Measurements from ENCODE around the gene TULP3. TPM values are rescaled to one million over a fixed set of nuclear protein-coding genes. Genes with fewer than 3 reads are reported as not detected.

TULP3 gene
- total and polyA plus RNA-seq, 7 experiments from 2014 or later = 4.5 to 9.6 (median 6.7) TPM

DNA sequence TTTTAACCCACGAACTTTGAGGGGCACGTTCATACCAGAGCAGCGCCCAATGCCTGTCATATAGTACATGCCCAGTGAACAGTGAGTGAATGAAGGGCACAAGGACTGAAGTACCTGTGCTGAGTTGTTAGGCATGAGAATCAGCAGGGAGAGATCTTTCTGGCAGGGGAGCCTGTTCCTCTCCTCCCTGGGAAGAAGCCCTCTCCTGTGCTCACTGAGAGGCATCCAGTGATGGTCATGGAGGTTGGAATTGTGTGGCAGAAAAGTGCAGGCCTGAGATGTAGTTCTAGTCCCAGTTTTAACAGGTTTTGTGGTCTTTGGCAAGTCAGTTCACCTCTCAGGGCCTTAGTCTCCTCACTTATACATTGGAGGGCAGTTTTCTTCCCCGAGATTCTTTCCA, 89.1 kb downstream of the TULP3 start:
- ChIA-PET POLR2A (no interaction called here), CTCF (no interaction called here)
- Mint-ChIP-seq H3K9me3 (no peaks in the 10 kb centered on the region), H3K27ac (no peak overlapping the region), H3K36me3 (no peaks in the 10 kb centered on the region), H3K4me3 (no peak overlapping the region), H3K4me1 (peaks cover 0 to 2% (median 0%) of the 10 kb centered on the region in 7 donors), H3K27me3 (peaks cover 0 to 10% (median 0%) of the 10 kb centered on the region in 5 donors)
- no peaks in the 10 kb centered on the region for H3K4me1 ChIP-seq (ENCODE audit: control insufficient read depth in 2 of 2, insufficient read depth in 2 of 2, low read length in 2 of 2)
- no peak overlapping the region for H3K4me3 ChIP-seq (ENCODE audit: low read length)
- H3K36me3 ChIP-seq (ENCODE audit: control insufficient read depth in 2 of 3, insufficient read depth in 3 of 3, low read length in 3 of 3) = no peaks in the 10 kb centered on the region
- DNase-seq (no peak), ATAC-seq (no peak)
- H3K27ac ChIP-seq (ENCODE audit: low read depth, low read length) = no peak overlapping the region
- no peaks in the 10 kb centered on the region for H3K27me3 ChIP-seq (ENCODE audit: control insufficient read depth in 2 of 2, insufficient read depth in 2 of 2, low read length in 2 of 2)
- no peaks in the 10 kb centered on the region for H3K9me3 ChIP-seq (ENCODE audit: control insufficient read depth in 2 of 3, low read length in 3 of 3)
- intact Hi-C loops (cut with micrococcal nuclease) = no loop called here

DNA sequence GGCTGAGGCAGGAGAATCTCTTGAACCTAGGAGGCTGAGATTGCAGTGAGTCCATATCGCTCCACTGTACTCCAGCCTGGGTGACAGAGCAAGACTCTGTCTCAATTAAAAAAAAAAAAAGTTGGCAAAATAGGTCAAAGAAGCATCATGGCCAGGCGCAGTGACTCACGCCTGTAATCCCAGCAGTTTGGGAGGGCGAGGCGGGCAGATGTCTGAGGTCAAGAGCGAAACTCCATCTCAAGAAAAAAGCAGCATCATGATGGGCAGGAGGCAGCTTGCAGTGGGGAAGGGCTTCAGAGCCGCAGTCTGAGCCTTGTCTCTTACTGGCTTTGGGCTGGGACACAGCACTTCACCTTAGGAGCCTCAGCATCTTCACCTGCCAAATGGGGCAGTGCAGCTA, 89.9 kb downstream of the TULP3 start:
- DNase-seq (no peak), ATAC-seq (no peak)
- Histone ChIP-seq H3K27me3 (ENCODE audit: control insufficient read depth in 2 of 2, insufficient read depth in 2 of 2, low read length in 2 of 2) (no peaks in the 10 kb centered on the region), H3K4me3 (ENCODE audit: low read length) (no peak overlapping the region), H3K9me3 (ENCODE audit: control insufficient read depth in 2 of 3, low read length in 3 of 3) (no peaks in the 10 kb centered on the region), H3K4me1 (ENCODE audit: control insufficient read depth in 2 of 2, insufficient read depth in 2 of 2, low read length in 2 of 2) (no peaks in the 10 kb centered on the region), H3K36me3 (ENCODE audit: control insufficient read depth in 2 of 3, insufficient read depth in 3 of 3, low read length in 3 of 3) (no peaks in the 10 kb centered on the region), H3K27ac (ENCODE audit: low read depth, low read length) (no peak overlapping the region)
- peaks cover 0 to 2% (median 0%) of the 10 kb centered on the region in 7 donors for H3K4me1 Mint-ChIP-seq
- H3K9me3 Mint-ChIP-seq = no peaks in the 10 kb centered on the region
- no peak overlapping the region for H3K27ac Mint-ChIP-seq
- peaks cover 0 to 9% (median 0%) of the 10 kb centered on the region in 5 donors for H3K27me3 Mint-ChIP-seq
- H3K4me3 Mint-ChIP-seq = no peak overlapping the region
- intact Hi-C loops (cut with micrococcal nuclease) = no loop called here
- CTCF ChIA-PET = no interaction called here
- POLR2A ChIA-PET = no interaction called here
- no peaks in the 10 kb centered on the region for H3K36me3 Mint-ChIP-seq

- ChIA-PET POLR2A (interaction anchor here (0.6 kb wide), 1 partner anchor 97 kb away, joined by 3 read pairs; no protein-coding TSS in a partner anchor), CTCF (no interaction called here)
- Mint-ChIP-seq H3K27me3 (peaks cover 0 to 3% (median 0%) of the 10 kb centered on the region in 5 donors), H3K27ac (no peak overlapping the region), H3K4me1 (peaks cover 0 to 2% (median 0%) of the 10 kb centered on the region in 7 donors), H3K36me3 (peaks cover 0 to 5% (median 0%) of the 10 kb centered on the region in 5 donors), H3K4me3 (no peak overlapping the region), H3K9me3 (peaks cover 0 to 6% (median 0%) of the 10 kb centered on the region in 11 donors)
- Histone ChIP-seq H3K27ac (ENCODE audit: low read depth, low read length) (no peak overlapping the region), H3K4me1 (ENCODE audit: control insufficient read depth in 2 of 2, insufficient read depth in 2 of 2, low read length in 2 of 2) (no peaks in the 10 kb centered on the region), H3K4me3 (ENCODE audit: low read length) (no peak overlapping the region), H3K9me3 (ENCODE audit: control insufficient read depth in 2 of 3, low read length in 3 of 3) (no peaks in the 10 kb centered on the region), H3K27me3 (ENCODE audit: control insufficient read depth in 2 of 2, insufficient read depth in 2 of 2, low read length in 2 of 2) (no peaks in the 10 kb centered on the region), H3K36me3 (ENCODE audit: control insufficient read depth in 2 of 3, insufficient read depth in 3 of 3, low read length in 3 of 3) (no peaks in the 10 kb centered on the region)
- intact Hi-C loops (cut with micrococcal nuclease) = no loop called here
- ATAC-seq = no peak
- no peak for DNase-seq
These were observed 91.7 kb downstream of the TULP3 start for GRCh38 chr12:2982361-2982760.

GRCh38 chr12:2984249-2984648, 93.6 kb downstream of the TULP3 start:
- DNase-seq (no peak), ATAC-seq (no peak)
- Histone ChIP-seq H3K9me3 (ENCODE audit: control insufficient read depth in 2 of 3, low read length in 3 of 3) (no peaks in the 10 kb centered on the region), H3K27ac (ENCODE audit: low read depth, low read length) (no peak overlapping the region), H3K36me3 (ENCODE audit: control insufficient read depth in 2 of 3, insufficient read depth in 3 of 3, low read length in 3 of 3) (no peaks in the 10 kb centered on the region), H3K4me1 (ENCODE audit: control insufficient read depth in 2 of 2, insufficient read depth in 2 of 2, low read length in 2 of 2) (no peaks in the 10 kb centered on the region), H3K27me3 (ENCODE audit: control insufficient read depth in 2 of 2, insufficient read depth in 2 of 2, low read length in 2 of 2) (no peaks in the 10 kb centered on the region), H3K4me3 (ENCODE audit: low read length) (no peak overlapping the region)
- Mint-ChIP-seq H3K4me3 (no peak overlapping the region), H3K27me3 (peaks cover 0 to 3% (median 0%) of the 10 kb centered on the region in 5 donors), H3K4me1 (peaks cover 0 to 2% (median 0%) of the 10 kb centered on the region in 7 donors), H3K9me3 (peaks cover 0 to 14% (median 0%) of the 10 kb centered on the region in 11 donors), H3K36me3 (peaks cover 0 to 5% (median 0%) of the 10 kb centered on the region in 5 donors), H3K27ac (no peak overlapping the region)
- intact Hi-C loops (cut with micrococcal nuclease) = no loop called here
- CTCF ChIA-PET = no interaction called here
- POLR2A ChIA-PET = no interaction called here

DNA sequence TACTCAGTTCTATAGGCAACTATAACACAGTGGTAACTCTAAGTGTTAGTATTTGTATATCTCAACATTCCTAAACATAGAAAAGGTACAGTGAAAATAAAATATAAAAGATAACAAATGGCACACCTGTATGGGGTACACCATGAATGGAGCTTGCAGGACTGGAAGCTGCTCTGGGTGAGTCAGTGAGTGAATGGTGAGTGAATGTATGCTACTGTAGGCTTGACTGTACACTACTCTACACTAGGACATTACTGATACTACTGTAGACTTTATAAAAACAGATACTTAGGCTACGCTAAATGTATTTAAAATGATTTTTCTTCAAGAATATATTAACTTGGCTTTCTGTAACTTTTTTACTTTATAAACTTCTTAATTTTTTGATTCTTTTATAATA, 94.0 kb downstream of the TULP3 start:
- CTCF ChIA-PET = no interaction called here

DNA sequence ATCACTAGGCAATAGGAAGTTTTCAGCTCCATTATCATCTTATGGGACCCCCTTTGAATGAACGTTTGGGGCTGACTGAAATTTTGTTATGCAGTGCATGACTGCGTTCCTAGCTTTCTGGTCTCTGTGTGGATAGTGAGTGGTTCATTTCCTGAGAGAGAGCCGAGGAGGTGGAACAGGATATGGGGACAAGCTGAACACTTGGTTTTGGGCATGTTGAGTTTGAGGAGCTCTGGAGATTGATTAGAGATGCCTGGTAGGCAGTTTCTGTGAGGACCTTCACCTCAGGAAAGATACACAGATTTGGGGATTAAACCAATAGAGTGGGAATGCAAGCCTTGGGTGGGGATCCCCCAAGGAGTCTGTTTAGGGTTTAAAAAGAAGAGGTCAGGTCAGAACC, 96.2 kb downstream of the TULP3 start:
- Histone ChIP-seq H3K27me3 (ENCODE audit: control insufficient read depth in 2 of 2, insufficient read depth in 2 of 2, low read length in 2 of 2) (no peaks in the 10 kb centered on the region), H3K4me3 (ENCODE audit: low read length) (no peak overlapping the region), H3K9me3 (ENCODE audit: control insufficient read depth in 2 of 3, low read length in 3 of 3) (peaks cover 0 to 4% (median 0%) of the 10 kb centered on the region in 3 experiments), H3K4me1 (ENCODE audit: control insufficient read depth in 2 of 2, insufficient read depth in 2 of 2, low read length in 2 of 2) (no peaks in the 10 kb centered on the region), H3K27ac (ENCODE audit: low read depth, low read length) (no peak overlapping the region), H3K36me3 (ENCODE audit: control insufficient read depth in 2 of 3, insufficient read depth in 3 of 3, low read length in 3 of 3) (no peaks in the 10 kb centered on the region)
- ATAC-seq (no peak), DNase-seq (no peak)
- peaks cover 0 to 2% (median 0%) of the 10 kb centered on the region in 7 donors for H3K4me1 Mint-ChIP-seq
- H3K9me3 Mint-ChIP-seq = peaks cover 0 to 27% (median 4%) of the 10 kb centered on the region in 11 donors
- H3K4me3 Mint-ChIP-seq = no peak overlapping the region
- H3K36me3 Mint-ChIP-seq = peaks cover 0 to 5% (median 0%) of the 10 kb centered on the region in 5 donors
- H3K27me3 Mint-ChIP-seq = peaks cover 0 to 3% (median 0%) of the 10 kb centered on the region in 5 donors
- no peak overlapping the region for H3K27ac Mint-ChIP-seq
- intact Hi-C loops (cut with micrococcal nuclease) = no loop called here
- ChIA-PET POLR2A (no interaction called here), CTCF (no interaction called here)

More for the DNA sequence above, 94.0 kb downstream of the TULP3 start:
- DNase-seq (no peak), ATAC-seq (no peak)
- Histone ChIP-seq H3K4me1 (ENCODE audit: control insufficient read depth in 2 of 2, insufficient read depth in 2 of 2, low read length in 2 of 2) (no peaks in the 10 kb centered on the region), H3K27me3 (ENCODE audit: control insufficient read depth in 2 of 2, insufficient read depth in 2 of 2, low read length in 2 of 2) (no peaks in the 10 kb centered on the region), H3K9me3 (ENCODE audit: control insufficient read depth in 2 of 3, low read length in 3 of 3) (peaks cover 0 to 1% (median 0%) of the 10 kb centered on the region in 3 experiments), H3K36me3 (ENCODE audit: control insufficient read depth in 2 of 3, insufficient read depth in 3 of 3, low read length in 3 of 3) (no peaks in the 10 kb centered on the region), H3K4me3 (ENCODE audit: low read length) (no peak overlapping the region), H3K27ac (ENCODE audit: low read depth, low read length) (no peak overlapping the region)
- peaks cover 0 to 3% (median 0%) of the 10 kb centered on the region in 5 donors for H3K27me3 Mint-ChIP-seq
- POLR2A ChIA-PET = no interaction called here
- H3K27ac Mint-ChIP-seq = no peak overlapping the region
- no peak overlapping the region for H3K4me3 Mint-ChIP-seq
- H3K36me3 Mint-ChIP-seq = peaks cover 0 to 5% (median 0%) of the 10 kb centered on the region in 5 donors
- H3K4me1 Mint-ChIP-seq = peaks cover 0 to 2% (median 0%) of the 10 kb centered on the region in 7 donors
- intact Hi-C loops (cut with micrococcal nuclease) = no loop called here
- H3K9me3 Mint-ChIP-seq = peaks cover 0 to 18% (median 3%) of the 10 kb centered on the region in 11 donors

DNA sequence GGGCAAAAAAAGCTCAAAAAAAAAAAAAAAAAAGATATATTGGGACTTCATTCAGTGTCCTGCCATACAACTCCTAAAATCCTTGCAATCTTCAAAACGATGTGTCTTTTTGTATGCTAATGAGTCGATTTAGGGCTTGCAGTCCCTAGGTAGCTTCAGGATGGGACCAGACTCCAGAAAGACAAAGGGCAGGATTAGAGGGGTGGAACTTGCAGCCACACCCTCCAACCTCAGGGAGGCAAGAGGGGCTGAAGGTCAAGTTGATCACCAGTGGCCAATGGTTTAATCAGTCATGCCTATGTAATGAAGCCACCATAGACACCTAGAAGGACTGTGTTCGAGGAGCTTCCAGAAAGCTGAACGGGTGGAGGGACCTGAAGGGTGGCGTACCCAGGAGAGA, 97.8 kb downstream of the TULP3 start:
- Mint-ChIP-seq H3K27me3 (peaks cover 0 to 3% (median 0%) of the 10 kb centered on the region in 5 donors), H3K4me1 (peaks cover 0 to 2% (median 0%) of the 10 kb centered on the region in 7 donors), H3K36me3 (peaks cover 0 to 5% (median 0%) of the 10 kb centered on the region in 5 donors), H3K4me3 (no peak overlapping the region), H3K27ac (no peak overlapping the region), H3K9me3 (peaks cover 0 to 27% (median 4%) of the 10 kb centered on the region in 11 donors)
- Histone ChIP-seq H3K9me3 (ENCODE audit: control insufficient read depth in 2 of 3, low read length in 3 of 3) (peaks cover 0 to 4% (median 0%) of the 10 kb centered on the region in 3 experiments), H3K36me3 (ENCODE audit: control insufficient read depth in 2 of 3, insufficient read depth in 3 of 3, low read length in 3 of 3) (no peaks in the 10 kb centered on the region), H3K4me1 (ENCODE audit: control insufficient read depth in 2 of 2, insufficient read depth in 2 of 2, low read length in 2 of 2) (no peaks in the 10 kb centered on the region), H3K4me3 (ENCODE audit: low read length) (no peak overlapping the region), H3K27ac (ENCODE audit: low read depth, low read length) (no peak overlapping the region), H3K27me3 (ENCODE audit: control insufficient read depth in 2 of 2, insufficient read depth in 2 of 2, low read length in 2 of 2) (no peaks in the 10 kb centered on the region)
- CTCF ChIA-PET = no interaction called here
- DNase-seq (no peak), ATAC-seq (no peak)
- POLR2A ChIA-PET = no interaction called here
- intact Hi-C loops (cut with micrococcal nuclease) = no loop called here
